H9 (cell line): ENCODE measurements around the gene CNRIP1. TPM values are rescaled to one million over a fixed set of nuclear protein-coding genes. Genes with fewer than 3 reads are reported as not detected.

Source experiments
- DNase-seq: peaks from one replicate; pipeline ENCODE4 v3.0.0-alpha.2; 2017
- H2AFZ ChIP-seq: one replicate; pipeline ENCODE4 v1.6.1; 2013; ENCODE audit warnings: mild to moderate bottlenecking, low read length, control low read depth, moderate library complexity
- H2AK5ac ChIP-seq: 2 replicates; pipeline ENCODE4 v1.6.1; 2013; ENCODE audit warnings: low read length, control low read depth, mixed read lengths; ENCODE audit not compliant: insufficient read length
- H2BK120ac ChIP-seq: one replicate; pipeline ENCODE4 v1.6.1; 2013; ENCODE audit warnings: low read depth, mild to moderate bottlenecking, low read length, control low read depth, inconsistent platforms; ENCODE audit not compliant: poor library complexity, severe bottlenecking
- H2BK12ac ChIP-seq: 2 replicates; pipeline ENCODE4 v1.6.1; 2013; ENCODE audit warnings: low read length, control low read depth, mixed read lengths, low read depth; ENCODE audit not compliant: insufficient read length
- H2BK15ac ChIP-seq: 2 replicates; pipeline ENCODE4 v1.6.1; 2013; ENCODE audit warnings: low read depth, low read length, control low read depth
- H2BK20ac ChIP-seq: one replicate; pipeline ENCODE4 v1.6.1; 2013; ENCODE audit warnings: low read depth, mild to moderate bottlenecking, low read length, control low read depth, inconsistent platforms; ENCODE audit not compliant: poor library complexity, severe bottlenecking
- H2BK5ac ChIP-seq: 2 replicates; pipeline ENCODE4 v1.6.1; 2013; ENCODE audit warnings: low read length, control low read depth, mixed read lengths; ENCODE audit not compliant: insufficient read length
- H3K14ac ChIP-seq: 2 replicates; pipeline ENCODE4 v1.6.1; 2013; ENCODE audit warnings: low read length, control low read depth; ENCODE audit not compliant: insufficient read depth
- H3K18ac ChIP-seq: 2 replicates; pipeline ENCODE4 v1.6.1; 2013; ENCODE audit warnings: low read depth, mild to moderate bottlenecking, mixed read lengths, low read length, control low read depth; ENCODE audit not compliant: insufficient read length
- H3K23ac ChIP-seq: 2 replicates; pipeline ENCODE4 v1.6.1; 2013; ENCODE audit warnings: low read length, control low read depth, mixed read lengths, low read depth; ENCODE audit not compliant: insufficient read length
- H3K23me2 ChIP-seq: 2 replicates; pipeline ENCODE4 v1.6.1; 2013; ENCODE audit warnings: low read depth, mild to moderate bottlenecking, mixed read lengths, low read length, control low read depth; ENCODE audit not compliant: insufficient read length, poor library complexity, severe bottlenecking
- H3K27ac ChIP-seq: 2 replicates; pipeline ENCODE4 v1.5.1; 2013; ENCODE audit warnings: low read length, control low read depth, mixed read lengths, low read depth; ENCODE audit not compliant: insufficient read length
- H3K27me3 ChIP-seq: 2 replicates; pipeline ENCODE4 v1.6.1; 2013; ENCODE audit warnings: low read length, control low read depth, inconsistent platforms; ENCODE audit not compliant: insufficient read depth
- H3K4ac ChIP-seq: 2 replicates; pipeline ENCODE4 v1.6.1; 2013; ENCODE audit warnings: low read depth, mild to moderate bottlenecking, control low read depth, inconsistent platforms, low read length, moderate library complexity
- H3K4me1 ChIP-seq: 2 replicates; pipeline ENCODE4 v1.6.1; 2013; ENCODE audit warnings: low read length, control low read depth, inconsistent platforms; ENCODE audit not compliant: insufficient read depth
- H3K4me2 ChIP-seq: 2 replicates; pipeline ENCODE4 v1.6.1; 2013; ENCODE audit warnings: low read length, control low read depth, mixed read lengths; ENCODE audit not compliant: insufficient read length, insufficient read depth
- H3K56ac ChIP-seq: 2 replicates; pipeline ENCODE4 v1.6.1; 2013; ENCODE audit warnings: low read depth, mild to moderate bottlenecking, mixed read lengths, low read length, control low read depth; ENCODE audit not compliant: insufficient read length
- H3K79me1 ChIP-seq: 2 replicates; pipeline ENCODE4 v1.6.1; 2013; ENCODE audit warnings: low read depth, mild to moderate bottlenecking, moderate library complexity, low read length, control low read depth, inconsistent platforms; ENCODE audit not compliant: insufficient read depth, poor library complexity, severe bottlenecking
- H3K79me2 ChIP-seq: 2 replicates; pipeline ENCODE4 v1.6.1; 2013; ENCODE audit warnings: low read length, control low read depth, inconsistent platforms; ENCODE audit not compliant: insufficient read depth
- H3K9ac ChIP-seq: 2 replicates; pipeline ENCODE4 v1.6.1; 2013; ENCODE audit warnings: low read length, control low read depth, mixed read lengths; ENCODE audit not compliant: insufficient read length; ENCODE audit errors: extremely low read depth
- H3K9me3 ChIP-seq: one replicate; pipeline ENCODE4 v1.6.1; 2013; ENCODE audit warnings: low read depth, low read length, inconsistent platforms; ENCODE audit not compliant: control insufficient read depth
- H3T11ph ChIP-seq: one replicate; pipeline ENCODE4 v1.6.1; 2013; ENCODE audit warnings: mild to moderate bottlenecking, low read length, control low read depth, inconsistent platforms
- H4K20me1 ChIP-seq: one replicate; pipeline ENCODE4 v1.6.1; 2013; ENCODE audit not compliant: control insufficient read depth, insufficient read length, insufficient read depth
- H4K5ac ChIP-seq: 2 replicates; pipeline ENCODE4 v1.6.1; 2013; ENCODE audit warnings: low read depth, mild to moderate bottlenecking, mixed read lengths, low read length, control low read depth; ENCODE audit not compliant: insufficient read length
- H4K8ac ChIP-seq: replicated peaks from 2 replicates; pipeline ENCODE4 v1.6.1; 2013; ENCODE audit warnings: low read length, control low read depth, mixed read lengths, low read depth; ENCODE audit not compliant: insufficient read length
- H4K91ac ChIP-seq: 2 replicates; pipeline ENCODE4 v1.6.1; 2013; ENCODE audit warnings: low read depth, mild to moderate bottlenecking, moderate library complexity, mixed read lengths, low read length, control low read depth; ENCODE audit not compliant: insufficient read length
- H3K27ac Mint-ChIP-seq, 3 experiments: 2 replicates in 2 of 3; 3 replicates in 1 of 3; pipeline ENCODE4 v1.8.0; 2020 to 2021; ENCODE audit warnings: mixed read lengths in 3 of 3, mild to moderate bottlenecking in 1 of 3, moderate library complexity in 1 of 3
- H3K27me3 Mint-ChIP-seq: 2 replicates; pipeline ENCODE4 v1.8.0; 2021; ENCODE audit warnings: low read depth, mild to moderate bottlenecking, moderate library complexity, mixed read lengths
- H3K36me3 Mint-ChIP-seq, 3 experiments: 2 replicates in 2 of 3; 3 replicates in 1 of 3; pipeline ENCODE4 v1.8.0; 2020 to 2021; ENCODE audit warnings: low read depth in 3 of 3, mixed read lengths in 3 of 3; ENCODE audit not compliant: insufficient read depth in 1 of 3
- H3K4me1 Mint-ChIP-seq, 2 experiments: 2 replicates each; pipeline ENCODE4 v1.8.0; 2020; ENCODE audit warnings: mixed read lengths in 2 of 2
- H3K4me3 Mint-ChIP-seq, 2 experiments: 2 replicates in 1 of 2; 3 replicates in 1 of 2; pipeline ENCODE4 v1.8.0; 2020 to 2021; ENCODE audit warnings: mild to moderate bottlenecking in 2 of 2, mixed read lengths in 2 of 2, moderate library complexity in 1 of 2
- H3K9me3 Mint-ChIP-seq, 2 experiments: 2 replicates in 1 of 2; 3 replicates in 1 of 2; pipeline ENCODE4 v1.8.0; 2020; ENCODE audit warnings: mild to moderate bottlenecking in 2 of 2, mixed read lengths in 2 of 2, moderate library complexity in 1 of 2
- CTCF ChIP-seq: fragments of 200-600 bp; sonication (generic); conservative IDR thresholded peaks from 3 replicates; pipeline ENCODE4 v1.8.0; 2021; ENCODE audit warnings: antibody characterized with exemption, mild to moderate bottlenecking
- WGBS: extraction: QIAGEN DNeasy Blood & Tissue Kit; methylation state at CpG from one replicate; pipeline ENCODE4 v1.1.7; 2013; ENCODE audit warnings: missing lambda C conversion rate, low lambda C conversion rate, mixed read lengths; ENCODE audit not compliant: insufficient read length; ENCODE audit errors: extremely low coverage; 5-methylcytosine and 5-hydroxymethylcytosine counted together
- total RNA-seq: library from RNA; stranded (reverse); gene quantifications from 2 replicates; pipeline ENCODE4 v1.2.1, GENCODE V29; 2021

CNRIP1 gene
- total RNA-seq, 1 experiment from 2014 or later = 0.70 TPM

GRCh38 chr2:68333009-68333408 lies 13.3 kb upstream of the CNRIP1 start:
- H2AFZ ChIP-seq = no peak overlapping the region
- no peak overlapping the region for H3K4me2 ChIP-seq
- Mint-ChIP-seq H3K4me1 (peaks cover 5 to 12% of the 10 kb centered on the region in 2 experiments), H3K9me3 (no peaks in the 10 kb centered on the region), H3K4me3 (no peak overlapping the region), H3K36me3 (no peaks in the 10 kb centered on the region), H3K27me3 (peaks cover 3% of the 10 kb centered on the region; the same call in 1 of the 2 replicates), H3K27ac (no peak overlapping the region)
- no peak overlapping the region for H4K5ac ChIP-seq
- H3K14ac ChIP-seq = no peak overlapping the region
- no peak overlapping the region for H3K23ac ChIP-seq
- H3K4me1 ChIP-seq = no peaks in the 10 kb centered on the region
- H2BK20ac ChIP-seq = no peak overlapping the region
- H3T11ph ChIP-seq = no peak overlapping the region
- no peak overlapping the region for H2BK120ac ChIP-seq
- DNase-seq = no peak
- no CpG with 5 or more reads among the region's 8 CpGs for WGBS
- no peak overlapping the region for H2AK5ac ChIP-seq
- H3K9me3 ChIP-seq = no peaks in the 10 kb centered on the region
- H3K27ac ChIP-seq = no peak overlapping the region
- H3K27me3 ChIP-seq = no peaks in the 10 kb centered on the region
- H2BK15ac ChIP-seq = no peak overlapping the region
- no peak overlapping the region for H2BK5ac ChIP-seq
- no peak overlapping the region for H3K56ac ChIP-seq
- H3K23me2 ChIP-seq = no peaks in the 10 kb centered on the region
- H3K18ac ChIP-seq = no peak overlapping the region
- H3K4ac ChIP-seq = no peak overlapping the region
- no peak overlapping the region for H2BK12ac ChIP-seq
- no peaks in the 10 kb centered on the region for H3K79me1 ChIP-seq
- H3K9ac ChIP-seq = no peak overlapping the region
- H4K8ac ChIP-seq = no peak overlapping the region
- H3K79me2 ChIP-seq = no peaks in the 10 kb centered on the region
- no peaks in the 10 kb centered on the region for H4K20me1 ChIP-seq
- TF ChIP-seq CTCF = no peak
- no peak overlapping the region for H4K91ac ChIP-seq
